Muscle layer of duodenum (tissue), 2 donors: ENCODE results near the gene ALG3.

ENCODE experiments used
- H3K27ac ChIP-seq: one replicate; pipeline ENCODE4 v1.7.0; 2013; ENCODE audit warnings: mild to moderate bottlenecking, low read length
- H3K27me3 ChIP-seq: one replicate; pipeline ENCODE4 v1.7.0; 2013; ENCODE audit warnings: low read depth, mild to moderate bottlenecking, control low read depth, low read length
- H3K36me3 ChIP-seq, 2 donors: one replicate each; pipeline ENCODE4 v1.7.0; 2013; ENCODE audit warnings: low read length in 2 of 2, control low read depth in 1 of 2, mild to moderate bottlenecking in 1 of 2; ENCODE audit not compliant: insufficient read depth in 2 of 2, control insufficient read depth in 1 of 2
- H3K4me1 ChIP-seq, 2 donors: one replicate each; pipeline ENCODE4 v1.7.0; 2013; ENCODE audit warnings: low read length in 2 of 2, mild to moderate bottlenecking in 2 of 2, control low read depth in 1 of 2, moderate library complexity in 1 of 2; ENCODE audit not compliant: insufficient read depth in 2 of 2, control insufficient read depth in 1 of 2
- H3K4me3 ChIP-seq, 2 donors: one replicate each; pipeline ENCODE4 v1.7.0; 2013; ENCODE audit warnings: low read length in 2 of 2, low read depth in 1 of 2, mild to moderate bottlenecking in 1 of 2
- H3K9me3 ChIP-seq, 2 donors: one replicate each; pipeline ENCODE4 v1.7.0; 2013; ENCODE audit warnings: low read length in 2 of 2, control low read depth in 1 of 2, mild to moderate bottlenecking in 1 of 2; ENCODE audit not compliant: control insufficient read depth in 1 of 2
- donor health status: healthy.

Gene ALG3

DNA sequence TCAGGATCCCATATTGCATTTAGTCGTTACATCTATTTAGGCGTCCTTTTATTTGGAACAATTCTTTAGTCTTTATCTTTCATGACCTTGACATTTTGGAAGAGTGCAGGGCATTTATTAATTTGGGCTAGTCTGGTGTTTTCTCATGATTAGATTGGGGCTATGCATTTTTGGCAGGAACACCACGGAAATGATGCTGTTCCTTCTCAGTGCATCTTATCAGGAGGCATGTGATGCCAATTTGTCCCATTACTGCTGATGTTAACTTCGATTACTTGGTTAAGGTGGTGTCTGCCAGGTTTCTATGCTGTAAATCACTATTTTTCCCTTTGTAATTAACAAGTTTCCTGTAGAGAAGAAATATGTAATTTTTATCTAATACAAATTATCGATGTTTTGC lies 37.5 kb downstream of the ALG3 start:
- no peak overlapping the region for H3K4me3 ChIP-seq
- no peaks in the 10 kb centered on the region for H3K27me3 ChIP-seq
- H3K4me1 ChIP-seq = no peaks in the 10 kb centered on the region
- H3K36me3 ChIP-seq = no peaks in the 10 kb centered on the region
- H3K9me3 ChIP-seq = no peaks in the 10 kb centered on the region
- no peak overlapping the region for H3K27ac ChIP-seq

DNA sequence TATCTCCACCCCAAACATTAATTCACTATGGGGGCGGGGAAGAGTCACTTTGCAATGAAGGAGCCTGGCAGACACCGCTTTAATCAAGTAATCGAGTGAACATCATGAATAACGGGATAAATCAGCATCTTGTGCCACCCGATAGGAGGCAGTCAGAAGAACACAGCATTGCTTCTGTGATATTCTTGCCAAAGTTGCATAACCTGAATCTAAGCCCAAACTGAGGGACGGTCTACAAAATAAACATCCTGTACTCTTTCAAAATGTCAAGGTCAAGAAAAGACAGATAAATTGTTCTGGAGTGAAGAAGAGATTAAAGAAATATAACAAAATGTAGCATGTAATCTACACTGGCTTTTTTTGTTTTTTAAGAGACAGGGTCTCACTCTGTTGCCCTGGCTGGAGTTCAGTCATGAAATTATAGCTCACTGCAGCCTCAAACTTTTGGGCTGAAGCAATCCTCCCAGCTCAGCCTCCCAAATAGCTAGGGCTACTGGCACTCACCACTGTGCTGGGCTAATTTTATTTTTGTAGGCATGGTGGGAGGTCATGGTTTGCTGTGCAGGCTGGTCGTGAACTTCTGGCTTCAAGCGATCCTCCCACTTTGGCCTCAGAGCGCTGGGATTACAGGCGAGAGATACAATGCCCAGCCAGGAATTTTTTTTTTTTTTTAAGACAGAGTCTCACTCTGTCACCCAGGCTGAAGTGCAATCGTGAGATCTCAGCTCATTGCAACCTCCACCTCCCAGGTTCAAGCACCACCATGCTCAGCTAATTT lies 39.4 kb downstream of the ALG3 start:
- H3K27me3 ChIP-seq = no peaks in the 10 kb centered on the region
- H3K27ac ChIP-seq = no peak overlapping the region
- H3K4me3 ChIP-seq = no peak overlapping the region

DNA sequence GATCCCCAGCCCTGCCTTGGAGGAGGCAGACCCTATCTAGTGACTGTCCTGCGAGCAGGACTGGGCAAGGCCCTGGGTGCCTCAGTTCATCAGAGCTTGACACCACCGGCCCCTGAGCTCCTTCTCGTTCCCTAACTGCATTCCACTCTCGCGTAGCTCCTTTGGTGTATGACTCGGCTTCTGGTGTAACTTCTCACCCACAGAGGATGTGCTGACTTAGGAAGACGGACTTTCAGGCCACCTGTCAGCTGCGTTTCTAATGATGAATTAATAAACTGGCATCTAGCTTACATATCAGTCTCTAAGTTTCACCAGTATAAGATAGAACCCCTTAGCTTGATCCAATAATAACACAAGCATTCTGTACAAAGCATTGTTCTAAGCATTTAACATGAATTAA lies 45.2 kb downstream of the ALG3 start:
- Histone ChIP-seq H3K36me3 (no peaks in the 10 kb centered on the region), H3K27ac (no peak overlapping the region), H3K4me3 (no peak overlapping the region), H3K9me3 (no peaks in the 10 kb centered on the region), H3K4me1 (no peaks in the 10 kb centered on the region), H3K27me3 (no peaks in the 10 kb centered on the region)

More for the DNA sequence above, 39.4 kb downstream of the ALG3 start:
- no peaks in the 10 kb centered on the region for H3K36me3 ChIP-seq
- no peaks in the 10 kb centered on the region for H3K9me3 ChIP-seq
- H3K4me1 ChIP-seq = no peaks in the 10 kb centered on the region

DNA sequence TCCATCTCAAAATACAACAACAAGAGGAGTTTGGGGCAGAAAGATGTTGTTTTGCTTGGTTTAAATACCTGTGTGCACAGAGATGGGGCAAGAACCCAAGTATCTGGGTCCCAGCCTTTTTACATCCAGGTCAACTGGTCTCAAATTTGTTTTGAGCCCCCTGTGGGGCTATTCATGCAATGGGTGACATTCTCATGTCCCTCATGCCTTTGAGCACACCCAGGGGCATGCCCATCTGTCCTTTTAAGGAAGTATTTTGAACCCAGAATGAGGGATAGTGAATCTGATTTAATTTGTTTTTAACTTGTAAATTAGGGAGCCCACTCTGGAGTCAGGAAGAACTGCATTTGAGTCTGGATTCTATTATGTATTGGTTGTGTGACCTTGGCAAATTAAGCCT lies 47.9 kb downstream of the ALG3 start:
- Histone ChIP-seq H3K27me3 (no peaks in the 10 kb centered on the region), H3K27ac (no peak overlapping the region), H3K9me3 (no peaks in the 10 kb centered on the region), H3K4me3 (no peak overlapping the region), H3K36me3 (peaks cover 0 to 9% of the 10 kb centered on the region in 2 donors), H3K4me1 (no peaks in the 10 kb centered on the region)

- peaks cover 9 to 30% of the 10 kb centered on the region in 2 donors for H3K36me3 ChIP-seq
- no peak overlapping the region for H3K27ac ChIP-seq
- H3K4me1 ChIP-seq = no peaks in the 10 kb centered on the region
- H3K27me3 ChIP-seq = no peaks in the 10 kb centered on the region
- no peak overlapping the region for H3K4me3 ChIP-seq
- H3K9me3 ChIP-seq = no peaks in the 10 kb centered on the region
Observed at GRCh38 chr3:184198509-184198908, 50.3 kb downstream of the ALG3 start.

DNA sequence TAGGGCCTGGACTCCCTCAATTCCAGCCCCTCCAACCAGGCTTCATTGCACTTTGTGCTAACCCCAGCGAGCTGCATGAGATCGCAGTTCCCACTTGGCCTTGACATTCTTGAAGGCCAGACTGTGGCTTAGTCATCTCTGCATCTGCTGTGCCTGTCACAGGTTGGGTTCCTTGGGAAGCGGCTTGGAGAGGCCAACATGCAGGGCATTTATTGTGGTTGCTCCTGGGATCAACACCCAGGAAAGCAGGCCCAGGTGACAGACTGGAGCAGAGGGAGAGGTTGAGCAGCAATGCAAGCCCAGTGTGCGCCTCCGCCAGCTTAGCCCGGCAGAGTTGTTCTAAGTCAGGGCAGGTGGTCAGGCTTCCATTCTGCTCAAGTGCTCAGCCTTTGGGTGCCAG lies 52.2 kb downstream of the ALG3 start:
- H3K36me3 ChIP-seq = peaks cover 25 to 50% of the 10 kb centered on the region in 2 donors

GRCh38 chr3:184193991-184194539 lies 54.7 kb downstream of the ALG3 start:
- H3K27ac ChIP-seq = no peak overlapping the region
- H3K4me3 ChIP-seq = no peak overlapping the region
- H3K27me3 ChIP-seq = no peaks in the 10 kb centered on the region
- H3K4me1 ChIP-seq = no peaks in the 10 kb centered on the region
- no peaks in the 10 kb centered on the region for H3K9me3 ChIP-seq
- H3K36me3 ChIP-seq = peaks cover 49 to 75% of the 10 kb centered on the region in 2 donors

More for the DNA sequence above, 52.2 kb downstream of the ALG3 start:
- no peaks in the 10 kb centered on the region for H3K4me1 ChIP-seq
- no peak overlapping the region for H3K27ac ChIP-seq
- H3K9me3 ChIP-seq = no peaks in the 10 kb centered on the region
- H3K27me3 ChIP-seq = no peaks in the 10 kb centered on the region
- H3K4me3 ChIP-seq = no peak overlapping the region

- H3K4me3 ChIP-seq = no peak overlapping the region
- peaks cover 2 to 11% of the 10 kb centered on the region in 2 donors for H3K4me1 ChIP-seq
- H3K9me3 ChIP-seq = no peaks in the 10 kb centered on the region
- no peak overlapping the region for H3K27ac ChIP-seq
- peaks cover 60 to 87% of the 10 kb centered on the region in 2 donors for H3K36me3 ChIP-seq
- H3K27me3 ChIP-seq = no peaks in the 10 kb centered on the region
Observed at GRCh38 chr3:184192889-184193288, 55.9 kb downstream of the ALG3 start.
